ENCODE data around the gene OCIAD1.
"Not testable (repeated sequence)": the region's sequence is repeated elsewhere in the genome, so short reads cannot be mapped to it uniquely, and the experiment has no call there.

OCIAD1 gene

GRCh38 chr4:48816971-48817370, 13.9 kb upstream of the OCIAD1 start:
- DNase-seq (ENCODE audit: low read depth in 4 of 4, low spot score in 1 of 4) = no peak

GRCh38 chr4:48821431-48821830, 9.5 kb upstream of the OCIAD1 start:
- not testable (repeated sequence) for DNase-seq (ENCODE audit: low read depth in 4 of 4, low spot score in 1 of 4)

GRCh38 chr4:48827622-48828021, 3.3 kb upstream of the OCIAD1 start:
- no peak for DNase-seq (ENCODE audit: low read depth in 4 of 4, low spot score in 1 of 4)

- no peak for DNase-seq (ENCODE audit: low read depth in 4 of 4, low spot score in 1 of 4)
Observed at GRCh38 chr4:48831532-48832030, 693 bp downstream of the OCIAD1 start.

- DNase-seq (ENCODE audit: low read depth in 4 of 4, low spot score in 1 of 4) = no peak
Observed at GRCh38 chr4:48832571-48832970, 1.7 kb downstream of the OCIAD1 start.

- no peak for DNase-seq (ENCODE audit: low read depth in 4 of 4, low spot score in 1 of 4)
Observed at GRCh38 chr4:48836658-48837057, 5.8 kb downstream of the OCIAD1 start.

GRCh38 chr4:48841045-48841827, 10.3 kb downstream of the OCIAD1 start:
- DNase-seq (ENCODE audit: low read depth in 4 of 4, low spot score in 1 of 4) = no peak

- no peak for DNase-seq (ENCODE audit: low read depth in 4 of 4, low spot score in 1 of 4)
Observed at GRCh38 chr4:48844843-48845242, 14.0 kb downstream of the OCIAD1 start.

GRCh38 chr4:48848799-48849198, 17.9 kb downstream of the OCIAD1 start:
- DNase-seq (ENCODE audit: low read depth in 4 of 4, low spot score in 1 of 4) = not testable (repeated sequence)

GRCh38 chr4:48851651-48852050, 20.8 kb downstream of the OCIAD1 start:
- no peak for DNase-seq (ENCODE audit: low read depth in 4 of 4, low spot score in 1 of 4)

- no peak for DNase-seq (ENCODE audit: low read depth in 4 of 4, low spot score in 1 of 4)
Observed at GRCh38 chr4:48853604-48854394, 22.9 kb downstream of the OCIAD1 start.

- DNase-seq (ENCODE audit: low read depth in 4 of 4, low spot score in 1 of 4) = no peak
Observed at GRCh38 chr4:48854395-48854683, 23.5 kb downstream of the OCIAD1 start.

- DNase-seq (ENCODE audit: low read depth in 4 of 4, low spot score in 1 of 4) = no peak
Observed at GRCh38 chr4:48854982-48855381, 24.1 kb downstream of the OCIAD1 start.

- DNase-seq (ENCODE audit: low read depth in 4 of 4, low spot score in 1 of 4) = no peak
Observed at GRCh38 chr4:48858130-48858529, 27.2 kb downstream of the OCIAD1 start.

GRCh38 chr4:48862038-48862437, 31.1 kb downstream of the OCIAD1 start:
- DNase-seq (ENCODE audit: low read depth in 4 of 4, low spot score in 1 of 4) = no peak

GRCh38 chr4:48862661-48863060, 31.8 kb downstream of the OCIAD1 start:
- DNase-seq (ENCODE audit: low read depth in 4 of 4, low spot score in 1 of 4) = no peak

GRCh38 chr4:48863728-48864127, 32.8 kb downstream of the OCIAD1 start:
- DNase-seq (ENCODE audit: low read depth in 4 of 4, low spot score in 1 of 4) = no peak

- DNase-seq (ENCODE audit: low read depth in 4 of 4, low spot score in 1 of 4) = not testable (repeated sequence)
Observed at GRCh38 chr4:48864696-48865095, 33.8 kb downstream of the OCIAD1 start.

GRCh38 chr4:48877827-48878535, 47.1 kb downstream of the OCIAD1 start:
- DNase-seq (ENCODE audit: low read depth in 4 of 4, low spot score in 1 of 4) = no peak

GRCh38 chr4:48879561-48880442, 48.9 kb downstream of the OCIAD1 start:
- DNase-seq (ENCODE audit: low read depth in 4 of 4, low spot score in 1 of 4) = no peak

- not testable (repeated sequence) for DNase-seq (ENCODE audit: low read depth in 4 of 4, low spot score in 1 of 4)
Observed at GRCh38 chr4:48881646-48882045, 50.8 kb downstream of the OCIAD1 start.
